SK-N-MC (cell line): ENCODE data around the gene ANK3.

Source experiments
- EZH2 ChIP-seq: fragments of 200-600 bp; sonication (generic); IDR thresholded peaks from one replicate; pipeline ENCODE4 v1.6.1; 2017; ENCODE audit warnings: antibody characterized with exemption
- FOXP2 ChIP-seq: optimal IDR thresholded peaks from 2 replicates; pipeline ENCODE3; 2011; ENCODE audit warnings: mild to moderate bottlenecking, moderate library complexity; ENCODE audit not compliant: insufficient read depth; ENCODE audit errors: extremely low read length, control extremely low read depth
- POLR2AphosphoS5 ChIP-seq: IDR thresholded peaks from 2 replicates; pipeline ENCODE4 v1.6.1; 2012; ENCODE audit warnings: mild to moderate bottlenecking, low read depth, low read length, borderline replicate concordance

- TF ChIP-seq POLR2AphosphoS5 = no peak
- TF ChIP-seq EZH2 = no peak
- no peak for TF ChIP-seq FOXP2
These were observed 344.1 kb downstream of the ANK3 start for GRCh38 chr10:60045571-60045970.
